ENCODE data around the gene PRICKLE1.

PRICKLE1 gene

DNA sequence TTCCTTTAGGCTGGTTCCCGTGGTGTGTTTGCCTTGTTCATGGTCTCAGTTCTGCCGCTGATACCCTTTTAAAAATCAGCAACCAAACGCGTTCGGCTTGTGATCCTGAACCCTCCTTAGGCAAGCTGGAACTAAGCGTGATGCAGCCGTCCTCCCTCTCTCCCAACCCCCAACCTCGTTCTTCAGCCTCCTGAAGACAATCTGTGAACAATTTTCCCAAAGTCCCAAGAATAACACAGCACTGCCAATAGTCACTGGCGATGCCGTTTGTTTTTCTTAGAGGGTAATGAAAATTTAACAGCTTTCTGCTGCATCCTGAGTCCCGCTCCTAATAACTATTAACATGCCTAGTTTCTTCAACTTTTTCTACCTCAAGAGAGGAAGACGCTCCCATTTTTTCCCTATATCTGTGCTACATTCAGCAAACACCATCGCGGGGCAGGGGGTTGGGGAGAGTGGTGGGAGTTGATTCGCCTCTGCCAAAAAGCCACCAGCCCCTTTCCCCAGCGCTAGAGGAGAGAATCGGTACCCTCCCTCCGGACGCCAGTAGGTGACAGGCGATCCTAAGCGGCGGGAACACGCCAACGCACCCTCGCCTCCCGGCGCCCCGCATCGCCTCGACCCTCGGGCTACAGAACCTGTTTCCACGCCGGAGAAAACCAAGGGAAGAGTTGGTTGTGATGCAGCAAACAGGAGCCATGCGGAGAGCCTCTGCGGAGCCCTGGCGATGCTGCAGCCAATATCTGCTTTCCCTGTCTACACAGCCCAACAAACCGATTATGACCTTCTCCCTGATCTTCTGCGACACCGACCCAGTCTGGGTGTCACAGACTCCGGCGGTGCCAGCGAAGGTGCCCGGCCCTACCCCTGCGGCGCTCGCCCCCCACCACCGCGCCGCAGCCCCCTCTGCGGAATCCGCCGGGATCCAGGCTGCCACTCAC, 752 bp downstream of the PRICKLE1 start:
- peak; percentile 46 for DNase-seq

DNA sequence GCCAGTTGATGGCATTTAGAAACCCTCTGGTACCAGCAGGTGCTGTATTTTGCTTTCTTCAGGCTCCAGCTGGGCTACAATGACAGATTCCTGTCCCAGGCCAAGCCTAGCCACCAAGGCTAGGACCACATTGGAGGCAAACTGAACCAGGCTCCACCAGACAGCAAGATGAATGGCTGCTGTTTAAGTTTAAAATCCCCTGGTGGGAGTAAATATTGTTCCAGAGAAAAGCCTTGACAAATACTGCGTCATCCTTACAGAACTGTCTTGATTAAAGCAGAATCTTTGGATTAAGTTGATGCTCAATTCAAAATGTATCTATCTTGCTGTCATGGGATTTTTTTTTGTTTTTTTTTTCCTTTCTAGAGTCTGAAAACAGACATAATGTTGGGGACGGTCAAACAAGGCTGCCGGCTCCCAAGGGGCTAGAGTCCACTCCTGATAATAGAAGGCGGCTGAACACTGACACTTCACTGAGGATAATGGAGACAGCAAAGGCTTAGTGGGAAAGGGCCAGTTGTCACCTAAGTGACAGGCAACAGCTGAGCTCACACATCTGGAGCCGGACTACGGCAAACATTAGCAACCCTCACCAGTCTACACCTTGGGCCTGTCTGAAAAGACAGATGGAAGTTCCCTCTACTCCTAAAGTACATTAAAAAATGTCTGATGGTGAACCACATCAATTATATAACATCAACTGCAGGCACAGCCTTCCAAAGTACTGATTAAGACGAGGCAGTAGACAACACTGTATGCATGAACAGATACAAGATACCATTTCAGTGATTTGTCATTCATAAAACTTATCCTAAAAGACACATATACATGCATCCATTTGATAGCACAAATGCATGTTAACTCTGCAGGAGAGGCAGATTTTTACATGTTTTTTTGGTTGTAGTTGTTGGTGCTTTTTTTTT, 1.7 kb downstream of the PRICKLE1 start:
- no peak for DNase-seq

DNA sequence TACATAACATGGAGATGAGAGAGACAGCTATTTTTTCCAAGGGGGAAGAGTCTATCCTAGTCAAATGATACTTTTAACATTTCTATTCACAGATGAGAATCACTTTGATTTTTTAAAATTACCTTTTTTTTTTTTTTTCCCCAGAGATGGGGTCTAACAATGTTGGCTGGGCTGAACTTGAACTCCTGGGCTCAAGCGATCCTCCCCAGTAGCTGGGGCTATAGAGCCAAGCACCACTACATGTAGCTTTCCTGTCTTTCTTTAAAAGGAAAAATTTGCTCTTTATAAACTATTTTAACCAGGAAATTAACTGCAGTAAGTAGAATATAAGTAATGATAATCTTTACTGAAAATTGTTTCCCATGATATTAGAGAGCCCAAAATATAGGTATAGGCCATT, 3.3 kb downstream of the PRICKLE1 start:
- DNase-seq, result no peak

DNA sequence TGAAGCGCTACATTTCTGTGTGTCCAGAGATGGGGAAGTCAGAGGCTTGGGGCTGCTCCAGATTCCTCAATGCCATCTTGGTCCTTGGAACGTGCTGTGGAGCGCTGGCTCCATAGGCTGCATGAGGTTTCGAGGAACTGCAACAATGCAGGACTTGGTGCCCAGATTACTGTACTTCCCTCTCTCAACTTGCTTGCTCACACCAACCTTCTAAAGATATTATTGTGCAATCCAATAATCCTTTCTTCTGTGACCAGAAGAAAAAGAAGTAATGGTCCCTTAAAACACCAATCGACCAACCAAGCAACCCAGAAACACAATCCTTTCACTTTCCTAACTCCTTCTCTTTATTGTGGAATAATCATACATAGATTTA, 3.7 kb downstream of the PRICKLE1 start:
- DNase-seq, result no peak

DNA sequence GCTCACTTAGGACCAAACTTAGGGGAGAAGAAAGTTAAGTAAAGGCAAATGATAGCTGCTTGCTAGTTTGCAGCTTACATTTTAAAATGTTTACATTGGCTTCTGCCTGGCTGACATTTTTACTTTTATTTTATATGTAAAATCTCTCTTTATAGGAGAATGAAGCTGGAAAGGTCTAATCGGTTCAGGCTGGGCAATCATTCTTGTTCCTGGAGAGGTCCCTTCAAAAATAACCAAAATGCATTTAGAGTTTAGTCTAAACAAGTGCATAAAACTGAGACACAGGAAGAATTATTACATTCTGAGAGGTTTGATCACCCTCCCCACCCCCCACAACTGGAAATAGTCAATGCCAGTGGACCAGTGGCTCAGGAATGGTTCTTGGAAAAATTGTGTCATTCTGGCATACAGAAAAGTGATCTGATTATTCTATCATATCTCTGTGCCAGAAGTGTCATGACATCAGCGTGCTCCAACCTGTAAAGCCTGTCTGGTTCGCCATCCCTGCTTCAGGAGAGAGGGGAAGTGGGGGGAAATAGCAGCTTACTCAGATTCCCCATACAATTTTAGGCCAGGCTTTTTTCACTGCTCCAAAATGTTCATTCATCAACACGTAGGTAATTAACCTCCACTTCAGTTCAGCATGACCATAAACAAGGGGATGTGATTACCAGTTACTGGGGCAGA, 4.2 kb downstream of the PRICKLE1 start:
- DNase-seq, result no peak

DNA sequence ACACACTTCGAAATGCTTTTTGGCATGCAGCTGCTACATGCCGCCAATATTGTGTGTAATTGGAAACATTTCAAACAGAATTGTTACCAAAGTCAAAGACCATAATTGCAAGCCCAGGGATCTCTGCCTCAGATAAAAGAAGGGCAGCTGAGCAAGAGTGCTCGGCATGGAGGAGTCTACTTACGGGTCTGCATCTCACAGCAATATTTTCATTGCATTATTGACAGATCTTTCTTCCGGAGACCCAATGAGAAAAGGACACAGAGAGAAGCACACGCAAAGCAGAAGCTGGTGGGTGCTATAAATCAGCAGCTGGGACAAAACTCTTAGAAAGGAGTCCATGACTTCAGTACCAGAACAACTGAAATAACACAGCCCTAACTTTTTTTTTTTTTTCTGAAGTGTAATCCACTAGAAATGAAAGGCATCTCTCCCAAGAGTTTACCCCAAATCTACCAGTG, 4.9 kb downstream of the PRICKLE1 start:
- DNase-seq, result no peak

DNA sequence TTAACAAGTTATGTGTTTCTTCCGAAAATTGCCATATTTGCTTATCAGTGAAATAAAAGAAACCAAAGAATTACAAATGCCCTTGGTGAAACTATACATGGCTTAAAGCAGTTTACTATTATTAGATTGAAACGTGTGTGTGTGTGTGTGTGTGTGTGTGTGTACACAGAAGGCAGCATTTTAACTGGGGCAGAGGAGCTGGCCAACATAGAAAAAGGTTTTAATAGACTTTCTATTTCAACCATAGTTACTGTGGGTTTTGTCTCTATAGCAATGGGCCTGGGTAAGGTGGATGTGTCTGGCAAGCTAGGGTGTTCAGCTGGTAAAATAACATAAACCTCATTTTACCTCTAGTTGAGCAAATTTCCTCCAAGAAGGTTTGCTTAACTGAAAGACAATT, 6.5 kb downstream of the PRICKLE1 start:
- no peak for DNase-seq

DNA sequence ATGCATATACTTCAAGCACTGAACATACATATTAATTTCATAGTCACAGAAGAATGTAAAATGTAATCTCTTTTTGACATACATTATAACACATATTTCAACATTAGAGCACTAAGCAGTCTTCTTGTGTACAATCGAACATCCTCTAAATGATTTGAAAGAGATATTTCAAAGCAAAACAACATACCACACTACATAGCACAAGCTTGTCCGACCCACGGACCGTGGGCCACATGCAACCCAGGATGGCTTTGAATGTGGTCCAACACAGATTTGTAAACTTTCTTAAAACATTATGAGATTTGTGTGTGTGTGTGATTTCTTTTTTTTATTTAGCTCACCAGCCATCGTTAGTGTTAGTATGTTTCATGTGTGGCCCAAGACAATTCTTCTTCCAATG, 7.0 kb downstream of the PRICKLE1 start:
- DNase-seq, result no peak

DNA sequence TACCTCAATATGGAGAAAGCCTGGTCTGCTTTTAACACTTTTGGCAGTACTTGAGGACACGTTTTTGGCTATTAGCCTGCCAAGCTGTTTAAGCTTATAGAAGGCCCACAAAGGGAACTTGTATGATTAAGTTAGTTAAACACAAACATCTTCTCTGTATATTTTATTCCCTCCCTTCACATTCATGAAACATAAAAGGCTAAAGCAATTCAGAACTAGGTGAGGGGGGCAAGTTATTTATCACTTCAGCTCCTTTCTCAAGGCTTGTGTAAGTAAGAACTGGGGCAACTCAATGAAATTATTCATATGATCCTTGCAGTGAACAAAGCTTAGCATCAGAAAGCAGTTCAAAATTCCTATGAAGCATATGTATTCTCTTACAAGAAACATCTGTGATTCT, 7.5 kb downstream of the PRICKLE1 start:
- DNase-seq, result no peak

DNA sequence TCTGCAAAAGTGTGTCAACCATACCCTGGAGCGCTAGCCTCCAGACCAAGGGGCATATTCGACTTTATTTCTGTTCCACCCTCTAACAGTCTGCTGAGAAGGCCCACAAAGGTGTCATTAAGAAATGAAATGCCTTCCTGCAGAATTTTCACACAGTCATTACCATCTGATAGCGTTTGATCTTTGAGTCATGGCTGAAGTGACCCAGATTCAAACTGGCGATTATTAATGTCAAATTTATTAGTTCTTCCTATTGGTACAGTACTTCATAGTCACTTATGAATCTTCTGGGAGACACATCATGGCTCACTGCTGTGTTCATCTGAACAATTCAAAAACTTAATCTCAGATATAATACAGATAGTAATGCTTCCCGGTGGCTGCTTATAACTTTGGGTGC, 13.2 kb downstream of the PRICKLE1 start:
- no peak for DNase-seq

DNA sequence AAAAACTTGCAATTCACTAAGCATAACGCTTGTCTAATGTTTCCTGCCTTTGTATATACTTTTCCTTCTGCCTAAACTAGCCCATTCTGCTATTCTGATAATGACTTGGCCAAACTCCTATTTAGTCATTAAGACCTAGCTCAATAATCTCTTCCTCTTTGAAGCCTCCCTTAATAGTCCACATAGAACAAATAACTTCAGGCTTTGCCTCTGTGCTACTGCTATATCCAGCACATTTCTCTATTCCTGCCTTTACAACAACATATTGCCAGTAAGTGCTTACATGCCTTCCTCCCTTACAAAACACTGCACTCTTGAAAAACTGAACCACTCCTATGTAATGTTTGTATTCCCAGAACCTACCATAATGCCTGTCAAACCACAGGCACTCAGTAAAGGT, 13.8 kb downstream of the PRICKLE1 start:
- DNase-seq, result no peak

DNA sequence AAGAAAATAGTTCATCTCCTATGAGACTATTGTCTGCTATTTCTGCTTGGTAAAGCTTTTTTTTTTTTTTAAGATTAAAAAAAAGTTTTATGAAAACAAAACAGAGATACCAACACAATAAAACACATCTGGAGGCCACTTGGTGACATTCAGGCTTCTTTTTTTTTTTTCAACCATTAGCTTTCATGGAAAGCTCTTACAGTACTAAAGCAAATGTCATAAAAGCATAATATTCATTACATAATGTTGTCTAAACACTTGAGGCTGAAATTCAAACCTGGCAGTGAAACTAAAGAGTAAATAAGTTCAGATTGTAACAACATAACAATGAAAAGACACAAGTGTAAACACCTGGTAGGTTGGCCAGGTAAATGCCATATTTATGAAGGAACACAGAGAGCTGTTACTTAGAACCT, 14.7 kb downstream of the PRICKLE1 start:
- DNase-seq, result no peak

DNA sequence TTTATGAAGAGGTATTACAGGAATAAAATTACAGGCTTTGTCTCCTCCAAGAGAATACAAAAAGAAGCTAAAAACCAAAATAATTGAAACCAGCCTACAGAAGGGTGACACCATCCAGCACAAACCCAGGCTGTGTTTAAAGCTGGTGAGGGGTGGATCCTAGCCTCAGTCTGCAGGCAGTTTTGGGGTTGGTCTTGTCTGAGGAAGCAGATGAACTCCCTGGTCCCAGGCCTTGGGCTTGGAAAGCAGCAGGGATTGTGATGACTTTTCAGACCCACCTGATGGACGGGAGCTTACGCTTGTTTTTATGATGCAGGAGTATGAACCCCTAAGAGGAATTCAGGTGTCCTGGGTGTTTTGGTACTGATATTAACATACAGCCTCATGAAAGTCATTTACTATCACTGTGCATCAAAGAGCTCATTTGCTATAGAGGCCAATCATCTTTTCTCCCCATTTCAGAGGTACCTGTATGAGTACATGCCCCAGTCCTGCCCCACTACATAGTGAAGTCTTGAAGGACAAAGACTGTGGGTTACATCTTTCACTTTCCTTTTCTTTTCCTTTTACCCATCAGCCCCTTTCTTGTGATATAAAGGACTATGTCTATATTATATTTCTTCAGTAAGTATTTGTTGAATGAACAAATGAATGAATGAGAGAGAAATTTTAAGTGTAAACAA, 18.1 kb downstream of the PRICKLE1 start:
- no peak for DNase-seq

DNA sequence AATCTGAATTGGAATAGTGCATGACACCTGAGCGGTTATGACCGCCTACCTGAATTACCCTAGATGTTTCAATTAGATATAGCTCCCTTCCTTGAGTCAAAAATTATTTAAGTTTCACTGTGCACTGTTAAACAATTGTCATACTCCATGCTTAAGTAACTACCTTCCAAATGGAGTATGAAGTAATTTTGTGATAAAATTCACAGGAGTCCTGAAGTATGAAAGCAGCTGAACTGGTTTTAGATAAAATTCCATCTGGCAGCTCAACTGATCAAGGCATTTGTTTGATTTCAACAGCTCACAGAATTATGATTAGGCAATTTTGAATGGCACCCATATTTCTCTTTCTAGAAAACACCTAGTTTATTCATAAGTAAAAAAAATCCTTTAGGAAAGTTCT, 19.5 kb downstream of the PRICKLE1 start:
- DNase-seq, result no peak

DNA sequence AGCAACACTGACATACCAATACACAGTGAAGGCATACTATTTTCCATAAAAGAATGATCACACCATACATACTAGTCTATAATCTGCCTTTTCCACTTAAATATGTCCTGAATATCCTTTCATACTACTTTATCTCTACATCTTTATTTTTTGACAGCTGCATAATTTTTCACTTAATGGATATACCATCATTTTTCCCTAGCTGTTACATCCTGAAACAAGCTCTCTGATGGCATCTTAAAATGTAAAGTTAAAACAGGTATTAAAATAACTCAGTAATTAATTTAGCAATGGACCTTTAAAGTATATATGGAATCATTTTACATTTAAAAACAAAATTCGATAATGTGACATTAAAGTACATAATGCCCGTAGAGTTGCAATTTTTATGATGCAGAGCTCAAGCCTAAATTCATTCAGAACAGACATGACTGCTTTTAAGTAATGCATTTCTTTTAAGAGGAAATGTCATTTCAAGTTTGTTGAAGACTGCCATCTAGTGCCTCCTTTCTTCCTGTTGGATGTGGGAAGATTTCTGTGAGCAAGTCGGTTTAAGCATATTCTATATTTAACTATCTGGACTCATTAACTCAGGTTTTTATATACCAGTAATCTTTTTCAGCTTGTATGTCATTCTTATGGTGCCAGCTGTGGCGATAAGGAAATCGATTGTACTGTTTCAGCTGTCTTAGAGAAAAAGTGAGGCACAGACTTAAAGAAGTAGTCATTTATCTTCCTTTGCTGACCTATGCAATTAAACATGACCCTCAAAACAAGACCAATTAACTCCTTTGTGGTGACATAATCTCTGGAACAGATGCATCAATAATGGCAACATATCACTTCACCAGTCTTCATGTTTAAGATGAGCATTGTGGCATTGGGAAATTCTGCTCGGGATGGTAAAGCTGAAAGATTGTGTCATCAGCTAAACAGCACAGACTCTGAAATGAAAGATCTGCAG, 20.3 kb downstream of the PRICKLE1 start:
- DNase-seq, result peak; percentile 69

DNA sequence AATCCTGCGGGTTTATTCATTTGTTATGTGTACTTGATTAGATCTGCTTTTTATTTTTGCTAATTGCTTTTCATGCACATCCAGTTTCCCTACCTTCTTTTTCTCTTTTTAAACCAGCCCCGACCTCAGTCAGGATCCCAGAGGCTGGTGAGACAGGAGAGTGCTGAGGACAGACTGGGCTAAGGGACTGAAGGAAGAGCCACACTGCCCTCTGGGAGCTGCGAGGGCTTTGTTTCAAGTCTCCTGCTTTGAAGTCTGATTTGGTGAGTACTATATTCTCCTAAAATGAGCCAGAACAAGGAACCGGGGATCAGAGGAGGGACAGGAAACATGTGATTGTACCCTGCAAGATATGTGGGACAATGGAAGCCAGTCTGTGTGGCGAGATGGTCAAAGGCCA, 23.9 kb downstream of the PRICKLE1 start:
- DNase-seq, result no peak

DNA sequence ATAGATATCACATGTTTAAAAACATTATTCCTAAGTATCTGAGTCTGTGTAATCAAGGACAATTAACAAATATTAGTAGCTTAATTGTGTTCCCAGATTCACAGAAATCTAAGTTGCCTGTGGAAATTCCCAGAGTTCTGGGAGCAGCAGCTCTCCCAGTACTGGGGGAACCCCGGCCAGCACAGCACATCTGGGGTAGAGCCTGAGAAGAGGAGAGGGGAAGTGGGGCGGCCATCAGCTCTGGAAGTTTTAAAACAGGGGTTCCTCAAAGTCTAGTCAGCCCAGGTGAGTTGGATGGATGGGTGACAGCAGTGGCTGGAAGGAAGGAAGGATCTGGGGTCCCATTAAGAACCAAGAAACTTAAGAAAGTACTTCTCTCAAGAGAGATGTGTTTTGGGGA, 24.6 kb downstream of the PRICKLE1 start:
- DNase-seq, result no peak

DNA sequence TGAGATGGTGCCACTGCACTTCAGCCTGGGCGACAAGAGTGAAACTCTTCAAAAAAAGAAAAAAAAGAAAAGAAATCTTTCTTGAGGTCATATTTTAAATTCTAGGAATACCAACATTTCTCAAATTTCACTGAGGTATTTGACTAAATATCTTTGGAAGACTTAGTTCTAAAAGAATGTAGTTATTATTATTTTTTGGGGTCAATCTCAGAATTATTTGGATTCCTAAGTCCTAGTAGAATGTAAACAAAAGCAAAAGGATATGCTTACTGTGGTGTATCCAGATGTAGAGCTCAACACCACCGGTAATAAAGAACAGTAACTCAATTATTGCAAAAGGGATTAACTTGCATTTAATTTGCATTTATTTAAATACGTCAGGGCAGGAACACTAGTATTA, 25.0 kb downstream of the PRICKLE1 start:
- DNase-seq, result peak; percentile 86

DNA sequence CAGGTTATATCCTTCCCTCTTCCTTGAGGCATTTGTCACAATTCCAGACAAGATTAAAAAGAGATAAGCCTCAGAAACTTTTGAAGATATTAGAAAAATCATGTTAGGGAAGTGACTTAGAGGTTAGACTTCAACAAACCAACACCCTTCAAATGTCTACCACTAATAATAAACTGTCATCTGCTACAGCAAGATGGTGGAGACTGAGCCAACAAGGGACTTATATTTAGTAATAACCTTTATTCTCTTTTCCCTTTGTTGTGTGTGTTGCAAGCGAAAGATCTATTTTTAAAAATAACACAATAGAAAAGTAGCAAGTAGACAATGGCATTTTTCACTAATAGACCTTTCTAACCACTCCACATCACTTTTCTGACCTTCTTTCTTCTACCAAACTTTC, 28.6 kb downstream of the PRICKLE1 start:
- no peak for DNase-seq

DNA sequence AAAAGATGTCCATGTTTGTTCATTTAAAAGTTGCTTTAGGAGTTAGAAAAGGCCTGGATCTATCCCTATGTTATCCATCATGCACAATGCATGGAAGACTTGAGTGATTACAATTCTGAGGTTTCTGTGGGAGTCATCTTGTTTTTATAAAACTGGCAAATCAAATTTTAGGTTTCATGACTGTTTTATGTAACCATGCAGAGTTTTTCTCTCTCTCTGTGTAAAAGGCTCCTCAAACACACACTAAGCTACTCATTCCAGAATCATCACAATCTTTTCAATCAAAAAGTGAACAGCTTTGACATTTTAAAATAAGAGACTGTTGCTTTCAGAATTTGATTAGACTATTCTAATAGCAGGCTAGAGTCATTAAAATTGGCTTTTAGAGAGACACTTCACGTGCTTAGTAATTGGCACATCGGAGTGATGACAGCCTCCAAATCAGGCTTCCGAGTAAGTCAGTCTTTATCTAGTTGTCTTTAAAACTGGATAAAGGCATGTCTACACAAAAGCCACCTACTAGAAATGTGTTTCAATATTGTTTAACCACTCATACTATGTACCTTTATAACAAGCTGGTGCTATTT, 31.9 kb downstream of the PRICKLE1 start:
- DNase-seq, result no peak

DNA sequence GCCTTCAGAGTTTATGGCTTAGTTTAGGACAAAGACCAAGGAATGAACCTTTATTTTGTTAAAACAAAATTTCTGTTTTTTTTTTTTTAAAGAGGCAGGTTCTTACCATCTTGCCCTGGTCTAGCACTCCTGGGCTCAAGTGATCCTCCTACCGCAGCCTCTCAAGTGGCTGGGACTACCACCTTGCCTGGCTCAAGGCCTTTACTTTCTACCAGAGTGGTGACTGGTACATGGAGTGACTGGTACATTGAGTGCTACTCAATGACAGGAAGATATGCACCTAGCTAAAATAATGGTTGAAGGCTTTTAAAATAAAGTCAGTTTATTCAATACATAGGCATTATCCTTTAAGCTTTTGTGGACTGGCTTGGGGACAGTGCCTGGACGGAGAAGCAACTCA, 32.6 kb downstream of the PRICKLE1 start:
- no peak for DNase-seq
